ENCODE measurements around the gene OR9Q2.

OR9Q2 gene

GRCh38 chr11:58222721-58223120 lies 33.9 kb downstream of the OR9Q2 start:
- Histone ChIP-seq H3K4me3 (ENCODE audit: low read depth, low read length) (no peak overlapping the region), H3K27ac (ENCODE audit: extremely low read depth, low read depth, low read length) (no peak overlapping the region), H3K4me1 (ENCODE audit: control insufficient read depth, insufficient read depth, low read length) (no peaks in the 10 kb centered on the region), H3K9me3 (ENCODE audit: control insufficient read depth, insufficient read depth, low read depth, low read length) (no peaks in the 10 kb centered on the region), H3K36me3 (ENCODE audit: control insufficient read depth in 2 of 2, insufficient read depth in 1 of 2, low read length in 2 of 2) (no peaks in the 10 kb centered on the region)
- ChIA-PET CTCF (no interaction called here), POLR2A (no interaction called here)
- TF ChIP-seq ZNF514 (tag by site-specific recombination; IDR thresholded peaks at IDR 0.05) = no peak

GRCh38 chr11:58227956-58228615 lies 39.2 kb downstream of the OR9Q2 start:
- Histone ChIP-seq H3K27ac (ENCODE audit: extremely low read depth, low read depth, low read length) (no peak overlapping the region), H3K4me1 (ENCODE audit: control insufficient read depth, insufficient read depth, low read length) (no peaks in the 10 kb centered on the region), H3K4me3 (ENCODE audit: low read depth, low read length) (no peak overlapping the region), H3K36me3 (ENCODE audit: control insufficient read depth in 2 of 2, insufficient read depth in 1 of 2, low read length in 2 of 2) (no peaks in the 10 kb centered on the region), H3K9me3 (ENCODE audit: control insufficient read depth, insufficient read depth, low read depth, low read length) (no peaks in the 10 kb centered on the region)
- no peak for TF ChIP-seq ZNF416 (tag by site-specific recombination; IDR thresholded peaks at IDR 0.05)
- TF ChIP-seq ZNF341 (tag by site-specific recombination; IDR thresholded peaks at IDR 0.05; ENCODE audit: low read depth) = no peak
- no peak for TF ChIP-seq ZNF174 (tag by site-specific recombination; IDR thresholded peaks at IDR 0.05)
- no peak for TF ChIP-seq ZBTB11 (tag by site-specific recombination; conservative IDR thresholded peaks at IDR 0.05; ENCODE audit: low read depth)
- TF ChIP-seq ZNF302 (tag by site-specific recombination; IDR thresholded peaks at IDR 0.05; ENCODE audit: low read depth) = no peak
- no peak for TF ChIP-seq ZBTB6 (tag by site-specific recombination; IDR thresholded peaks at IDR 0.05)
- TF ChIP-seq ZNF654 (tag by site-specific recombination; IDR thresholded peaks at IDR 0.05; ENCODE audit: low read depth) = no peak
- TF ChIP-seq ZNF660 (tag by site-specific recombination; IDR thresholded peaks at IDR 0.05) = no peak
- ChIA-PET CTCF (no interaction called here), POLR2A (no interaction called here)
